T-helper 2 cell treated with Interferon-gamma antibody and Interleukin-4, amounts not matched to agents 5 μg/mL and 100 μg/mL, for 36 hours (primary cell): ENCODE data around the gene PTX3.

Experiments
- DNase-seq: peaks from one replicate; pipeline ENCODE4 v3.0.0; 2021; ENCODE audit warnings: low spot score
- H3K27ac Mint-ChIP-seq: one replicate; pipeline ENCODE4 v1.8.0; 2021; ENCODE audit warnings: mild to moderate bottlenecking, mixed read lengths
- H3K27me3 Mint-ChIP-seq: one replicate; pipeline ENCODE4 v1.8.0; 2021; ENCODE audit warnings: low read depth, mixed read lengths
- H3K36me3 Mint-ChIP-seq: one replicate; pipeline ENCODE4 v1.8.0; 2021; ENCODE audit warnings: low read depth, mixed read lengths
- H3K4me1 Mint-ChIP-seq: one replicate; pipeline ENCODE4 v1.8.0; 2021; ENCODE audit warnings: low read depth, mixed read lengths
- H3K4me3 Mint-ChIP-seq: one replicate; pipeline ENCODE4 v1.8.0; 2022; ENCODE audit warnings: mild to moderate bottlenecking, moderate library complexity, mixed read lengths
- H3K9me3 Mint-ChIP-seq: one replicate; pipeline ENCODE4 v1.8.0; 2021; ENCODE audit warnings: mixed read lengths

The PTX3 gene

DNA sequence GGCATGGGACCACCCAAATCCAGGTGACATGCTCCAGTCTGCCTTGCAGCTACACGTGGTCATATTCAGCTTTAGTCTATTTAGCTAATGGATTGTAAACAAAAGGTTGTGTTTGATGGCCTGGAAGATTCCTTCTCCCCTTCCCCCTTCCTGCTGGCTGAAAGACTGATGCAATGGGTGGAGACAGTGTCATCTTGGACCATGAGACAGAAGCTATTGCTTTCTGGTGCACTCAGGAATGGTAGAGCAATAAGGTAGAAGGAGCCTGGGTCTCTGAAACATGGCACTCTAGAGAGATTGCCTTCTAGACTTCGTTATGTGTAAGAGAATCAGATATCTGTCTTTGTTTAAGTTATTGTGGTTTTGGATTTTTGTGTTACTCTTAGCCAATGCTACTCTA is 25.7 kb upstream of the PTX3 start:
- Mint-ChIP-seq H3K27me3 (peaks cover 8% of the 10 kb centered on the region), H3K27ac (no peak overlapping the region), H3K36me3 (no peaks in the 10 kb centered on the region), H3K4me3 (no peak overlapping the region), H3K4me1 (no peaks in the 10 kb centered on the region), H3K9me3 (no peaks in the 10 kb centered on the region)
- DNase-seq = no peak

DNA sequence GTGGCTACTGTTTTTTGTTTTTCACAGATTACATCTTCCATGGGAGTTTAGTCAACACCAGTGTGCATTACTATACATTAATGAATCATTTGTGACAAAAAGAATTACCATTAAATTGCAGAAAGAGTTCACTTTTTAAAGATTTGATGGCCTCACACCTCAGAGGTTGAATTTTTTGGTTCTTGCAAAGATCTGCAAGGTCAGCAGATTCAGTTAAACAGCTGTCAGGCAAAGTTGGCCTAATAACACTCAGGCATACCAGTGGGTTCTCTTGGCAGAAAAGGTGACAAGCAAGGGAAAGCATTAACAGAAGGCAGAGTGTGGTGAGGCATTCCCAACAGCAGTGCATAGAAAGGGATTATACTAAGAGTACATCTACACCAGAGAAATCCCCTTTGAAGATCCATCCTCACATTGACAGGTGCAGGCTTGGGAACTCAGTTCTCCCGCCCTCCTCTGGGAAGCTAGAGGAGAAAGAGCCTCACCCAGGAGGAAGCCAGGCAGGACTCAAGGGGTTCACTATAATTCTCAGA is 24.3 kb upstream of the PTX3 start:
- Mint-ChIP-seq H3K27ac (no peak overlapping the region), H3K4me1 (no peaks in the 10 kb centered on the region), H3K27me3 (peaks cover 8% of the 10 kb centered on the region), H3K9me3 (no peaks in the 10 kb centered on the region), H3K36me3 (no peaks in the 10 kb centered on the region), H3K4me3 (no peak overlapping the region)
- no peak for DNase-seq

DNA sequence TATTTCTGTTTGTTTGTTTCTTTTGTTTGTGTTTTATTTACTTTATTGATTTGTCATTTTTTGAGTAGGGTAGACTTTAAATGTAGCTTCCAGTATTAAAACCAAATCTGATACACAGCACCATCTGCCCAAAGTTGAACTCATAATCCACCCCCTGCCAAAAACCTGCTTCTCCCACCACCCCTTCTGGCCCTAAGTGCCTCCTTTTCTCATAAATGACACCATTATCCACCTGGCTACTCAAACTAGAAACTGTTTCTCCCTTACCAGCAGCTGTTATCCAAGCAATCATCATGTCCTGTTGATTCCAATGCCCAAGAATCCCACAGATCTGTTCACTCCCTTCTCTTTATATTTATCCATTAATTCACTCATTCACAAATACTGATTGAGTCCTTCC is 21.8 kb upstream of the PTX3 start:
- H3K4me3 Mint-ChIP-seq = no peak overlapping the region
- H3K4me1 Mint-ChIP-seq = no peaks in the 10 kb centered on the region
- no peaks in the 10 kb centered on the region for H3K36me3 Mint-ChIP-seq
- H3K27me3 Mint-ChIP-seq = peaks cover 6% of the 10 kb centered on the region
- no peak overlapping the region for H3K27ac Mint-ChIP-seq
- DNase-seq = no peak
- no peaks in the 10 kb centered on the region for H3K9me3 Mint-ChIP-seq

DNA sequence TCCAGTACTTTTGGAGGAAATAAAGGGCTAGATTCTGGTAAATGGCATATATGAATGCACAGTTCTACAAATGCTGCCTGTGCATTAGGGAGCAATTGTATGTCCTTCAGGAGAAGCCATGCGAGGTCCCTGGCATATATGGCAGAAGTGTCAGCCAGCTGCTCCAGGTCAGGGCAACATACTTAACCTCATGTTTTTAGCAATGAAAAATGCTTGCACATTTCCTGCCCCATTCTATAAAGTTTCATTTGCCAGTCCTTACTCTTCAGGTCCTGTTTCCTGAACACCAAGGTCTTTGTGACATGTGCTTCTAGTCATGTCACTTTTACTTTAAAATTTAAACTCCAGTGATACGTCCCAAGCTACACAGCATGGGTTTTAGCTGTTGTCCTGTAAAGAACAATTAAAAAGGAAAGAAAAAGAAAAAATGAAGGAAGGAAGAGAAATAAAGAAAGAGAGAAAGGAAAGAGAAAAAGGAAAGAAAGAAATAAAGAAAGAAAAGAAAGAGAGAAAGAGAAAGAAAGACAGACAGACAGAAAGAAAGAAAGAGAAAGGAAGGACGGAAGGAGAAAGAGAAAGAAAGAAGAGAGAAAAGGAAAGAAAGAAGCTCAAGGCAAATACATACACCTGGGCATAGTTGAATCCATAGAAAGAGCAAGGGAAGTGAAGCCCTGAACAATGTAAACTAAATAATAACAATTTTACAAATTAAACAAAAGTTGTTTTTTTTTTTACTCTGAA is 20.1 kb upstream of the PTX3 start:
- H3K4me1 Mint-ChIP-seq = no peaks in the 10 kb centered on the region
- H3K27ac Mint-ChIP-seq = no peak overlapping the region
- no peak overlapping the region for H3K4me3 Mint-ChIP-seq
- H3K36me3 Mint-ChIP-seq = no peaks in the 10 kb centered on the region
- H3K27me3 Mint-ChIP-seq = peaks cover 6% of the 10 kb centered on the region
- H3K9me3 Mint-ChIP-seq = no peaks in the 10 kb centered on the region
- no peak for DNase-seq

DNA sequence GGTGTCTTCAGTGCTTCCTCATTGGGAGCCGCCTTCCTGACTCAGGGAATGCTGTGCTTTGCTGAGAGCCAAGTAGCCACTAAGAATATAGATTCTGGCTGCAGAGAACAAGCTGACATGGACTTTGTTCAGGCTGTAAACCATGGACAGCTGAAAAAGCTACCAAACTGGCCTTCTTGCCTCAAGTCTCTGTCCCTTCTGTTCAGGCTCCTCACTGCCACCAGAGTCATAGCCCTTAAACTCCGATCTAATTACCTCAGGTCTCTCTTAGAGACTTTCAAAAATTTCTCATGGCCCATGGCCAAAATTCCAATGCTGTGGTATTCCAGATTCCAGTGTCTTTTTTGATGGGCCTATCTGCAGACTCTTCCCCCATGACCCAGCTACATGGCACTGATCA is 19.4 kb upstream of the PTX3 start:
- Mint-ChIP-seq H3K36me3 (no peaks in the 10 kb centered on the region), H3K27ac (no peak overlapping the region), H3K9me3 (no peaks in the 10 kb centered on the region), H3K27me3 (peaks cover 6% of the 10 kb centered on the region), H3K4me3 (no peak overlapping the region), H3K4me1 (no peaks in the 10 kb centered on the region)
- DNase-seq = no peak

DNA sequence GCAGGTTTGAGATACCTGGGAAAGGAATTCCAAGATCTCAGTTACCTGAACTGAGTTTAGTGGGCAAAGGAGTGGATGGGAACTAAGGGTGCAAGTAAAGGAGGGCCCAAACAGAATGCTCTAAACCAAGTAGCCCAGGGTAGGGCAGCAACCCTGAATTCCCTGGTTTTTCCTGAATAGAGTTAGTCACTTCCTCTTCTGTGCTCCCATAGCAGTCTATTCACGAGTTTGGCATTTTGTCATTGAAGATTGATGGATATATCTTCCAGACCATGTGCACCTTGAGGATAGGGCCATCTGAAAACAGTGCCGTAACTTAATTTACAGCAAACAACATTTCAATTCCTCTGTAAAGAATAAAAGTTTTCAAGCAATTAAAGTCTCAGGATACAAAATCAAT is 18.5 kb upstream of the PTX3 start:
- no peaks in the 10 kb centered on the region for H3K9me3 Mint-ChIP-seq
- no peak overlapping the region for H3K27ac Mint-ChIP-seq
- DNase-seq = no peak
- H3K36me3 Mint-ChIP-seq = no peaks in the 10 kb centered on the region
- H3K4me1 Mint-ChIP-seq = no peaks in the 10 kb centered on the region
- H3K4me3 Mint-ChIP-seq = no peak overlapping the region
- peaks cover 6% of the 10 kb centered on the region for H3K27me3 Mint-ChIP-seq

DNA sequence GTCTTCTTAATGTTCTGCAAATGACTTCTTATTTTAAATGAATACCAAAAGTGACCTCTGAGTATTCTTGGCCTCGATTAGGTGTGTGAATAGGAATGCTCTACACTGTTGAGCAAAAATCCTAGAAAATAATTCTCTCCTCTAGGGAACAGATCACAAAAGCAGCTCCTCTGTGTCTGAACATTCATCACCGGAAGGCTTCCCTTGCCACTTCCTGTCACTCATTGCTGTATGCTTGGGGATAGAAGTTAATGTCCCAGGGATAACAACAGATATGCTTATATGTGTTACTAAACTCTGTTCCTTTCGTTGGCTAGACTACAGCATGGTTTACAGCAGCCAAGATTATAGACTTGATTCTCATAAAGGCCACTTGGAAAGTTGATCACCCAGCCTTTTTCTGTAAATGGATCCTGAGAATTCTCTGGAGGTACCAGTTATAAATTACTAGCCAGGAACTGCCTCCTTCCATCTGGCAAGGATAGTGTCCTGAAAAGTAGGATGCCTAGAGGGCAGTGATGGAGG is 16.0 kb upstream of the PTX3 start:
- H3K4me3 Mint-ChIP-seq = no peak overlapping the region
- no peaks in the 10 kb centered on the region for H3K9me3 Mint-ChIP-seq
- H3K27me3 Mint-ChIP-seq = no peaks in the 10 kb centered on the region
- DNase-seq = no peak
- H3K36me3 Mint-ChIP-seq = no peaks in the 10 kb centered on the region
- H3K4me1 Mint-ChIP-seq = no peaks in the 10 kb centered on the region
- no peak overlapping the region for H3K27ac Mint-ChIP-seq

DNA sequence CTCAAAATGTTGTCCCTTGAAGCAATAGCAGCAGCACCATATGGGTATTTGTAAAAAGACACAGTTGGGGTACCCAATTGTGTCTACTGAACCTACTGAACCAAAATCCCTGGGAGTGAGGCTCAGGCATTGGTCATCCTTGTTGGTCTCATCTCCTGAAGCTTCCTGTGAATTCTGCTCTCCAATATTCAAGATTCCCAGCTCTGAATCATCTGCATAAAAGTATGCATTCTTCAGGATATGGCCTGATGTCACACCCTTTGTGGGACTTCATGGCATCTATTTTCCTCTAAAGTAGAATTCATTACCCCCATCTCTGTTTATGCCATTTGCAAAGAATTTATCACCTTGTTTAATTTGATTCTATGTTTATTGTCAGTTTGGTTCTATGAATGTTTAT is 13.3 kb upstream of the PTX3 start:
- Mint-ChIP-seq H3K9me3 (no peaks in the 10 kb centered on the region), H3K4me3 (no peak overlapping the region), H3K27ac (no peak overlapping the region), H3K36me3 (no peaks in the 10 kb centered on the region), H3K27me3 (no peaks in the 10 kb centered on the region), H3K4me1 (no peaks in the 10 kb centered on the region)
- no peak for DNase-seq

DNA sequence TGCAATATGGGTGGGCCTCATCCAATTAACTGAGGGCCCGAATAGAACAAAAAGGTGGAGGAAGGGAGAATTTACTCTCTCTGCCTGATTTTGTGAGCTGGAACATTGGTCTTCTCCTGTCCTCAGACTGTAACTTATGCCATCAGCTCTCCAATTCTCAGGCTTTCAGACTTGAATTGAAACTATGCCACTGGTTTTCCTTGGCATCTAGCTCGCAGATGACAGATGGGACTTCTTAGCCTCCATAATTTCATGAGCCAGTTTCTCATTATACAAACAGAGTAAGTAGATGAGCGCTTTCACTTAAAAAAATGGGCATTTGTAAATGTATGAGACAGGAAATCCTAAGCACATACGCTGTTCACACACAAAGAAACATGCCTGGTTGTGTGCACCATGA is 8.7 kb upstream of the PTX3 start:
- Mint-ChIP-seq H3K4me3 (no peak overlapping the region), H3K36me3 (no peaks in the 10 kb centered on the region), H3K9me3 (no peaks in the 10 kb centered on the region), H3K27me3 (no peaks in the 10 kb centered on the region), H3K27ac (no peak overlapping the region), H3K4me1 (no peaks in the 10 kb centered on the region)
- no peak for DNase-seq

DNA sequence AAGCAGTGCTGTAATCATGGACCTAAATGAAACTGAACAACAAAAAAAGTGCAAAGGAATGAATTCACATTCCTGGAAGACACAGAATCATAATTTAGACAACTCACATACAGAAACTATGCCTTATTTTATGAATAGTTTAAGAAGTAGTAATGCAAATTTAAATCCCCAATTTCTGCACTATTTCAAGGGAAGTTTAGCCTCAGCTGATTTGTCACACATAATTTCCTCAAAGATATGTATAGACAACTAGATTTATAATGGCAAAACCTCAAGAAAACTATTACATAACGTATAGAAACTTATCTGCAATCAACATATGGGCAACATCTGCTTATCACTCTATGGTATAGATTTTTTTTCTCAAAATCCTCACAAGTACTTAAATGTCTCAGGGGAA is 7.8 kb upstream of the PTX3 start:
- no peaks in the 10 kb centered on the region for H3K9me3 Mint-ChIP-seq
- no peaks in the 10 kb centered on the region for H3K4me1 Mint-ChIP-seq
- DNase-seq = no peak
- H3K27ac Mint-ChIP-seq = no peak overlapping the region
- H3K4me3 Mint-ChIP-seq = no peak overlapping the region
- no peaks in the 10 kb centered on the region for H3K36me3 Mint-ChIP-seq
- H3K27me3 Mint-ChIP-seq = peaks cover 6% of the 10 kb centered on the region

DNA sequence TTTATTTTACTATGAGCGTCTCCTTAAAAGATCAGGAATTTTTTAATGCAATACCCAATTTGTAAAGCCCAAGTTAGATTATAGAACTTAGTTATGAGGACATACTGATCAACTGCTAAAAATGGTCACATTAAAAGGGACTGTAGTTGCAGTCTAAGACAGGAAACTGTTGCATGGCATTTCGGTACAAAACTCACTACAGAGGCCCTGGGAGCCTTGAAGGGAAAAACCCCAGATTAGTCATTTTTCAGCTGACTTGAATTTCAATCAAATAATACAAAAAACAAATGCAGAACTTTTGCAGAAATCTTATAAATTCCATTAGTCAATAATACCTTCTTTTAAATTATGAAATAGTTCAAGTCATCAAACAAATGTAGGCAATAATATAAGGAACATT is 6.9 kb upstream of the PTX3 start:
- no peaks in the 10 kb centered on the region for H3K9me3 Mint-ChIP-seq

DNA sequence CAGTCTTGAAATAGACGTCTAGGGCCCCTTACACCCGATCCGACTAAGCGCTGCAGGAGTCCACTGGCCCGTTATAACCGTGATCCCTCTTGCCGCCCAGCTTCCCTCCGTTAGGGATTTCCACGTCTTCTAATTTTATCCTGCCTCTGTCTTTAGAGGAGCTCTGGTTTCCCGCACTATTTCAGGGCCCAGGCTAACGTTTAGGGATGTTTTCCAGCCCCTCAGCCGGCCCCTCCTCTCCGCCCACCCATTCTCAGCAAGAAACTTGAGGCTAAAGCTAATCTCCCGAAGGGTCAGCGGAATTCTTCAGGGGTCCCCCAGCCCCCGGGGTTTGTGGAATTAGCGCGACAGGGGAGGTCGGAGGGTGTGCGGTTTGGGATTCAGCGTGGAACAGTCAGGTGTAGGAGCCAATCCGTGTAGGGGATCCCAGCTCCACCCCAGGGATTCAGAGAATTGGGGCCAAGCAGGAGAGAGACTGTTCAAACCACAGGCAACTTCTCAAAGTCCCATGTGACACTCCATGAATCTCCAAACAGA is 1.6 kb downstream of the PTX3 start:
- H3K27me3 Mint-ChIP-seq = peaks cover 43% of the 10 kb centered on the region

More for the DNA sequence above, 6.9 kb upstream of the PTX3 start:
- Mint-ChIP-seq H3K27me3 (peaks cover 6% of the 10 kb centered on the region), H3K36me3 (no peaks in the 10 kb centered on the region), H3K4me3 (no peak overlapping the region), H3K4me1 (no peaks in the 10 kb centered on the region), H3K27ac (no peak overlapping the region)
- no peak for DNase-seq

DNA sequence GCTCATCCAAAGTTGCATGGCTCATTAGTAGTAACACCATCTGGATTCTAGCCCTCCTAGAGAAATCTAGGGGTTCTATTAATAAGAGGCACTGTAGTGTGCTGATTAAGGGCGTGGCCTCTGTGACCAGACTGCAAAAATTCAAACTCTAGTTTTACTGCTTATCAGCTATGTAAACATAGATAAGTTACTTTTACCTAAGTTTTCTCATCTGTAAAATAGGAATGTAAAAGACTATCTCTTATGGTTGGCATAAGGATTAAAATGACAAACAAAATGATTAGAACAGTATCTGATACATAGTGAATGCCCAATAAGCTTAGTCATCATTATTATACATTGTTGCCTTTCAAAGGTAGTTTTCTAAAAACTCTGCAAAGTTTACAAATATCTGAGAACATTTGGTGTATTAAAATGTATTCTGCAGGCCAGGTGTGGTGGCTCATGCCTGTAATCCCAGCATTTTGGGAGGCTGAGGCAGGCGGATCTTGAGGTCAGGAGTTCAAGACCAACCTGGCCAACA is 4.5 kb downstream of the PTX3 start:
- H3K9me3 Mint-ChIP-seq = no peaks in the 10 kb centered on the region
- no peaks in the 10 kb centered on the region for H3K36me3 Mint-ChIP-seq
- H3K27ac Mint-ChIP-seq = no peak overlapping the region
- no peak overlapping the region for H3K4me3 Mint-ChIP-seq
- H3K4me1 Mint-ChIP-seq = peaks cover 9% of the 10 kb centered on the region
- no peak for DNase-seq
- peaks cover 31% of the 10 kb centered on the region for H3K27me3 Mint-ChIP-seq

More for the DNA sequence above, 1.6 kb downstream of the PTX3 start:
- Mint-ChIP-seq H3K4me1 (peaks cover 9% of the 10 kb centered on the region), H3K9me3 (no peaks in the 10 kb centered on the region), H3K36me3 (no peaks in the 10 kb centered on the region), H3K4me3 (peak overlapping the region; percentile 47), H3K27ac (no peak overlapping the region)
- no peak for DNase-seq

DNA sequence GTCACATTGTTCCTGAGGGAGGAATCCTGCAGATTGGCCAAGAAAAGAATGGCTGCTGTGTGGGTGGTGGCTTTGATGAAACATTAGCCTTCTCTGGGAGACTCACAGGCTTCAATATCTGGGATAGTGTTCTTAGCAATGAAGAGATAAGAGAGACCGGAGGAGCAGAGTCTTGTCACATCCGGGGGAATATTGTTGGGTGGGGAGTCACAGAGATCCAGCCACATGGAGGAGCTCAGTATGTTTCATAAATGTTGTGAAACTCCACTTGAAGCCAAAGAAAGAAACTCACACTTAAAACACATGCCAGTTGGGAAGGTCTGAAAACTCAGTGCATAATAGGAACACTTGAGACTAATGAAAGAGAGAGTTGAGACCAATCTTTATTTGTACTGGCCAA is 6.1 kb downstream of the PTX3 start:
- Mint-ChIP-seq H3K36me3 (no peaks in the 10 kb centered on the region), H3K27ac (no peak overlapping the region), H3K4me1 (peaks cover 2% of the 10 kb centered on the region), H3K9me3 (no peaks in the 10 kb centered on the region), H3K4me3 (no peak overlapping the region), H3K27me3 (peaks cover 20% of the 10 kb centered on the region)
- no peak for DNase-seq
